Heart left ventricle (tissue), 13 donors: ENCODE results near the gene POFUT2.

Source experiments
- POLR2A ChIP-seq, 2 donors: fragments of 450-650 bp; IDR thresholded peaks; one replicate each; pipeline ENCODE4 v1.6.1; 2017; ENCODE audit warnings: antibody characterized with exemption in 2 of 2, mild to moderate bottlenecking in 2 of 2, moderate library complexity in 2 of 2
- TF ChIP-seq, protein P1 (sequence below), 12 donors: fragments of 200-600 bp; sonication (generic) in 4 of 12; IDR thresholded peaks; one replicate each; pipeline versions ENCODE4 v1.5.0 to v1.8.0; 2018 to 2022; ENCODE audit warnings: antibody characterized with exemption in 12 of 12, mild to moderate bottlenecking in 5 of 12
- donor health status: ischemic (EF 13 %, LVEDD 7.1; RV severe dilation, severe dysfunction).
- donor health status: DM: no; HTN: yes; CAD: no.
- donor health status: DM: no; HTN: no; CAD: no.
- donor health status: ischemic (EF 25% LVEDD 6.9; RV normal size, moderate dysfunction).
- donor health status: ischemic (EF 25% LVEDD 5.7; RV mildly dilated, moderate dysfunction).
- donor health status: ischemic (EF 35%, LVEDD 5.7; RV mildly dilated, moderate dysfunction).
- donor health status: nonischemic (EF 11% LVEDD 7.7; RV severe dilation, severe dysfunction).
- donor health status: DM: yes; HTN: yes; CAD: no.
- donor health status: PGD.
- donor health status: ischemic (EF 29% LVEDD 5.4; RV normal size, mild dysfunction).
- donor health status: nonischemic (EF 23%, LVEDD 6.1; RV moderate dilation, normal function).

GRCh38 chr21:45283035-45283610, 4.6 kb downstream of the POFUT2 start:
- TF ChIP-seq, protein P1, sequence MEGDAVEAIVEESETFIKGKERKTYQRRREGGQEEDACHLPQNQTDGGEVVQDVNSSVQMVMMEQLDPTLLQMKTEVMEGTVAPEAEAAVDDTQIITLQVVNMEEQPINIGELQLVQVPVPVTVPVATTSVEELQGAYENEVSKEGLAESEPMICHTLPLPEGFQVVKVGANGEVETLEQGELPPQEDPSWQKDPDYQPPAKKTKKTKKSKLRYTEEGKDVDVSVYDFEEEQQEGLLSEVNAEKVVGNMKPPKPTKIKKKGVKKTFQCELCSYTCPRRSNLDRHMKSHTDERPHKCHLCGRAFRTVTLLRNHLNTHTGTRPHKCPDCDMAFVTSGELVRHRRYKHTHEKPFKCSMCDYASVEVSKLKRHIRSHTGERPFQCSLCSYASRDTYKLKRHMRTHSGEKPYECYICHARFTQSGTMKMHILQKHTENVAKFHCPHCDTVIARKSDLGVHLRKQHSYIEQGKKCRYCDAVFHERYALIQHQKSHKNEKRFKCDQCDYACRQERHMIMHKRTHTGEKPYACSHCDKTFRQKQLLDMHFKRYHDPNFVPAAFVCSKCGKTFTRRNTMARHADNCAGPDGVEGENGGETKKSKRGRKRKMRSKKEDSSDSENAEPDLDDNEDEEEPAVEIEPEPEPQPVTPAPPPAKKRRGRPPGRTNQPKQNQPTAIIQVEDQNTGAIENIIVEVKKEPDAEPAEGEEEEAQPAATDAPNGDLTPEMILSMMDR (IDR thresholded peaks at IDR 0.05): no peak
- no peak for TF ChIP-seq POLR2A (IDR thresholded peaks at IDR 0.05)
